Kidney epithelial cell (primary cell): ENCODE data around the gene ZNF444. TPM values are rescaled to one million over a fixed set of nuclear protein-coding genes. Genes with fewer than 3 reads are reported as not detected.
A peak's percentile ranks its signal among the peaks of the same experiment; 100 is the strongest.
"Not testable (repeated sequence)": the region's sequence is repeated elsewhere in the genome, so short reads cannot be mapped to it uniquely, and the experiment has no call there.

Experiments used
- DNase-seq: peaks from one replicate; pipeline ENCODE4 v3.0.0-alpha.2; 2010; ENCODE audit warnings: low read depth
- H3K27me3 ChIP-seq: 2 replicates; pipeline ENCODE4 v1.6.0; 2011; ENCODE audit warnings: low read length; ENCODE audit not compliant: control insufficient read depth, insufficient read depth
- H3K36me3 ChIP-seq: 2 replicates; pipeline ENCODE4 v1.5.1; 2011; ENCODE audit warnings: low read length; ENCODE audit not compliant: control insufficient read depth, insufficient read depth
- H3K4me3 ChIP-seq: 2 replicates; pipeline ENCODE4 v1.5.1; 2011; ENCODE audit warnings: low read depth, mild to moderate bottlenecking, control low read depth, low read length
- total RNA-seq: library from RNA; depleted of rRNA; stranded (reverse); fragments of >200 nt; gene quantifications from 2 replicates; pipeline ENCODE4 v1.2.3, GENCODE V29; 2015
- TF ChIP-seq, protein P1 (sequence below): IDR thresholded peaks from 2 replicates; pipeline ENCODE4 v1.5.1; 2011; ENCODE audit warnings: mild to moderate bottlenecking, moderate library complexity, low read length, control low read depth, inconsistent platforms; ENCODE audit not compliant: insufficient read depth, poor library complexity, severe bottlenecking

Gene ZNF444
- total RNA-seq, 1 donor from 2014 or later, result 40.0 TPM

DNA sequence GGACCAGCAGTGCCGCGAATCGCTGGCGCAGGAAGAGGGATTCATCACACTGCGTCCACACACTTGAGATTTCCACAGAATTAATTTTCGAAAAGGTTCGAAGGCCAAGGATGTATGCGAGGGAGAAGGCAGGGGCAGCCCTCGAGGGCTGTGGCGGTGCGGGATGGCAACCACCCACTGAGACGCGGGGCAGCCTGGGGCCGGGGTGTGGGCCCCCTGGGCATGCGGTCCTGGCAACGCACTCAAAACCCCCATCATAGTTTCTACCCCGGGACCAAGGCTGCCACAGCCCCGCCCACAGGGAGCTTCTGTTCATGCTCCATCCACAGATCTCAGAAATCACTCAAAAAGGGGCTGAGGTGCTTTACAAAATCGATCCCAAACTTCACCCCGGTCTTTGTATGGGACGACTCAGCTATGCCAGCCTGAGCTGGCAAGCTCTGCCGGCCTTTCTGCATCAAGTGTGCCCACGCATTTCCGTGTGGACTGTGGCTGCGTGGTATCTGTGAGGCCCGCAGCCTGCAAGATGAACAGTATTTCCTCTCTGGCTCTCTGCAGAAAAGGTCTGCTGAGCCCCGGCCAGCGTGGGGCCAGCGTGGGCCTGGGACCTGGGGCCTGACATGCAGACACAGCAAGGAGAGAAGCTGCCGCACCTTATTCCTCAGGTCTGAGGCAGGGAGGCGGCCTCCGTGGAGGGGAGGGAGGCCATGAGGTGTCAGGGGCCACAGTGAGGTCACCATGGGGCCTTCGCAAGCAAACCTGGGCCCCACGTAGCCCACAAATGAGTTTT, 39.1 kb upstream of the ZNF444 start:
- TF ChIP-seq, protein P1, sequence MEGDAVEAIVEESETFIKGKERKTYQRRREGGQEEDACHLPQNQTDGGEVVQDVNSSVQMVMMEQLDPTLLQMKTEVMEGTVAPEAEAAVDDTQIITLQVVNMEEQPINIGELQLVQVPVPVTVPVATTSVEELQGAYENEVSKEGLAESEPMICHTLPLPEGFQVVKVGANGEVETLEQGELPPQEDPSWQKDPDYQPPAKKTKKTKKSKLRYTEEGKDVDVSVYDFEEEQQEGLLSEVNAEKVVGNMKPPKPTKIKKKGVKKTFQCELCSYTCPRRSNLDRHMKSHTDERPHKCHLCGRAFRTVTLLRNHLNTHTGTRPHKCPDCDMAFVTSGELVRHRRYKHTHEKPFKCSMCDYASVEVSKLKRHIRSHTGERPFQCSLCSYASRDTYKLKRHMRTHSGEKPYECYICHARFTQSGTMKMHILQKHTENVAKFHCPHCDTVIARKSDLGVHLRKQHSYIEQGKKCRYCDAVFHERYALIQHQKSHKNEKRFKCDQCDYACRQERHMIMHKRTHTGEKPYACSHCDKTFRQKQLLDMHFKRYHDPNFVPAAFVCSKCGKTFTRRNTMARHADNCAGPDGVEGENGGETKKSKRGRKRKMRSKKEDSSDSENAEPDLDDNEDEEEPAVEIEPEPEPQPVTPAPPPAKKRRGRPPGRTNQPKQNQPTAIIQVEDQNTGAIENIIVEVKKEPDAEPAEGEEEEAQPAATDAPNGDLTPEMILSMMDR, result no peak
- H3K27me3 ChIP-seq, result no peaks in the 10 kb centered on the region
- H3K36me3 ChIP-seq, result peaks cover 1% of the 10 kb centered on the region

DNA sequence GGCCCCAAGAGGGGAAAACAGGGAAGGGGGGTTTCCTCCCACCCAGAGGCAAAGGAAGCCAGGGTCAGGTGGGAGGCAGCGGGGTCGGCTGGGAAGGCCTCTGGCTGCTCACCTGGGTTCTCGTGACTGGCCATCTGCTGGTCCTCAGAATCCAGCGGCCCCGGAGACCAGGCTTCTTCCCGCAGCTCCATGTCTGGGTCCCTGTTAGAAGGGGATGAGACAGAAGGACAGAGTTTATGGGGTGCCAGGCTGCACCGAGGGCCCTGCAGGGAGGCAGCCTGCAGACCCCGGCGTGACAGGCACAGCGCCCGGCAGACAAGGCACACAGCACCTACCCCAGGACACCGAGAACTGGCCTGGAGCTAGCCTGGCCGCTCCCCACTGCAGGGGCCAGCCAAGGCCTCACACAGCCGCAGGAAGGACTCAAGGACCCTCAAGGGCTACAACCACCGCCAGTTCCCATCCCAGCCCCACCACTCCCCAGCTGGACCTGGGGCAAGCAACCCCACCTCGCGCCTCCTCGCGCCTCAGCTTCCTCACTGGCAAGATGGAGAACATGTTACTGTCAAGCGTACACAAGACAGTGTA, 38.0 kb upstream of the ZNF444 start:
- Histone ChIP-seq H3K36me3 (peaks cover 1% of the 10 kb centered on the region), H3K27me3 (no peaks in the 10 kb centered on the region), H3K4me3 (no peak overlapping the region)
- TF ChIP-seq, protein P1, result no peak
- no peak for DNase-seq

More for the DNA sequence above, 39.1 kb upstream of the ZNF444 start:
- DNase-seq, result no peak
- no peak overlapping the region for H3K4me3 ChIP-seq

DNA sequence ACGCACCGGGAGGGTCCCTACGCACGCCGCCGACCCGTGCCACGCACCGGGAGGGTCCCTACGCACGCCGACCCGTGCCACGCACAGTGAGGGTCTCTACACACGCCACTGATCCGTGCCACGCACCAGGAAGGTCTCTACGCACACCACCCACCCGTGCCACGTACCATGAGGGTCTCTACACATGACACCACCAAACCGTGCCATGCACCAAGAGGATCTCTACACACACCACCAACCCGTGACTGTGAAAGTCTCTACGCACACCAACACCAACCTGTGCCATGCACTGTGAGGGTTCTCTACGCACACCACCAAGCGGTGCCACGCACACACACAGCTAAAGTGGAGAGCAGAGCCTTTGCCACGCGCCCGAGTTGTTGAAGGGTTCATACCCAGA, 36.7 kb upstream of the ZNF444 start:
- H3K36me3 ChIP-seq, result peaks cover 1% of the 10 kb centered on the region
- TF ChIP-seq, protein P1, result no peak

DNA sequence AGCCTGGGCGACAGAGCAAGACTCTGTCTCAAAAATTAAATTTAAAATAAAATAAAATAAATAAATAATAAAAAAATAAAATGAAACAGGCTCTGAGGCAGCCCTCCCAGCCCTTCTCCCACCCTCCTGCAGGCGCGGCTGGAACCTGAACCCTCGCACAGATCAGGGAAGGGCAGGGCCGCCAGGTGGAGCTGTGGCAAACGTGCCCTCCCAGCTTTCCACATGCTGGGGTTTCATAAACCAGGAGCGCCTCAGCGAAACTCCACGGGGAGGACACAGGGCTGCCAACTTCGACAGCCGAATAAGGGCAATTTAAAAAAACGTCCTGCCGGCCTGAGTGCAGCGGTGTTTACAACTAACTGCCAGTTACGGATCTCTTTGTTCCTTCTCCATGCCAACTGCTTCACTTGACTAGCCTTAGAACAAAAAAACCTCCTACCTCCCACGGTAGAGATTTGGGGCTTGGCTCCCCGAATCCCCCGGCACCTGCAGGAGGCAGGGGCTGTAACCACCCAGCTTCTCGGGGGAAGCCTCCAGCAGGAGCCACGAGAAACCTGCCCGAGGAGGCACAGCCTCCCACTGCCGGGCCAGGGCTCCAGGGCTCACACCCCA, 35.9 kb upstream of the ZNF444 start:
- peak; percentile 49 for DNase-seq
- TF ChIP-seq, protein P1, result peak; percentile 84
- Histone ChIP-seq H3K36me3 (peaks cover 1% of the 10 kb centered on the region), H3K27me3 (no peaks in the 10 kb centered on the region), H3K4me3 (no peak overlapping the region)

More for the DNA sequence above, 36.7 kb upstream of the ZNF444 start:
- Histone ChIP-seq H3K27me3 (no peaks in the 10 kb centered on the region), H3K4me3 (no peak overlapping the region)
- DNase-seq, result no peak

DNA sequence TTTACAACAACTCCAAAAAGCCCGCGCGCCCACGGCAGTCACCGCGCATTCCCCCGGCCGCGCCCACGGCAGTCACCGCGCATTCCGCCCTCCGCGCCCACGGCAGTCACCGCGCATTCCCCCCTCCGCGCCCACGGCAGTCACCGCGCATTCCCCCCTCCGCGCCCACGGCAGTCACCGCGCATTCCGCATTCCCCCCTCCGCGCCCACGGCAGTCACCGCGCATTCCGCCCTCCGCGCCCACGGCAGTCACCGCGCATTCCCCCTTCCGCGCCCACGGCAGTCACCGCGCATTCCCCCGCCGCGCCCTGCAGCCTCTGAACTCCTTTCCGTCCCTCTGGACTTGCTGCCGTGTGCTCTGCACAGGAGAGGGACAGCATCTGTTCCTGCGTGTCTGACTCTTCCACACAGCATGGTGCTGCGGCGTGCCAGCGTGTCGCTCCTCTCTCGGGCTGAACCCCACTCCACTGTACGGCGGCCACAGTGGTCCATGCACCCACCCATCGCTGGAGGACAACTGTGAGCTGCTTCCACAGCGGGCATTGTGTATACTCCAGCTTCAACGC, 35.2 kb upstream of the ZNF444 start:
- not testable (repeated sequence) for DNase-seq, H3K36me3 ChIP-seq, H3K4me3 ChIP-seq, H3K27me3 ChIP-seq

DNA sequence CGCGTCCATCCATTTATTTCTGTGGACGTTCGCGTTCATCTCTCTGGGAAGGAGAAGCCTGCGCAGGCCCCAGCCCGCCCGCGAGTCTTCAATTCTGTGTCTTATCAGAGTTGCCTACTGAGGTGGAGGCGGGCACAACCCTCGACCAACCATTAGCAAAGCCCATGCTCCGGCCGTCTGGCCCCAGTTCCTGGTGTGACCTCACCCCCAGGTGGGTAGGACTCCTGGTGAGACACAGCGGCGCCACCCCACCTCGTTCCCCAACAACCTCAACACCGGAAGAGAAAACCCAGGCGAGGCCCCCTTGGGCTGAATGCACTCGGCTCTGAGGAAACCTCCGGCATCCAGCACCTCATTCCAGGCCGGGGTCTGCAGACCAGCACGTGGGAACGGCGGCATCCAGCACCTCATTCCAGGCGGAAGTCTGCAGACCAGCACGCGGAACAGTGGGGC, 34.7 kb upstream of the ZNF444 start:
- Histone ChIP-seq H3K4me3 (no peak overlapping the region), H3K36me3 (no peaks in the 10 kb centered on the region), H3K27me3 (no peaks in the 10 kb centered on the region)
- no peak for DNase-seq
- TF ChIP-seq, protein P1, result no peak
